Measurements from ENCODE around the gene RBM33.

Gene RBM33

DNA sequence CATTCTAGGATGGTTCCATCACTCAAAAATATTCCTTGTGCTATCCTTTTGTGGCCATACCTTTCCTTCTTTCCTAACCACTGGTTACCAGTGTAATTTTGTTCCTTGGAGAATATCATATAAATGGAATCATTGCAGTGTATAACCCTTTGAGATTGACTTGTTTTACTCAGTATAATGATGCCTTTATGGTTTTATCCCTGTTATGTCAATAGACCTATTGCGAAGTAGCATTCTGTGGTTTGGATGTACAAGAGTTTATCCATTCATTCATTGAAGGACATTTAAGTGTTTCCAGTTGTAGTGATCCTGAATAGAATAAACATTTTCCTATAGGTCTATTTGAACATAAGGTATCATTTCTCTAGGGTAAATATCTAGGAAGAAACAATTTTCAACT lies 54.2 kb downstream of the RBM33 start:
- Histone ChIP-seq H2AFZ (ENCODE audit: low read depth) (no peak overlapping the region), H3K27ac (no peak overlapping the region), H4K20me1 (ENCODE audit: insufficient read depth) (peaks cover 29% of the 10 kb centered on the region; the same call in 1 of the 2 replicates), H3K4me2 (no peak overlapping the region), H3K79me2 (ENCODE audit: insufficient read depth, low read depth) (peaks cover 68% of the 10 kb centered on the region), H3K4me3 (IDR thresholded peaks at IDR 0.05; ENCODE audit: insufficient read depth, low read depth, low read length) (no peak overlapping the region), H3K36me3 (ENCODE audit: insufficient read depth) (peaks cover 13% of the 10 kb centered on the region; the same call in 1 of the 2 replicates), H3K4me1 (ENCODE audit: low read depth, poor library complexity, severe bottlenecking) (peaks cover 3% of the 10 kb centered on the region), H3K9ac (no peak overlapping the region), H3K27me3 (ENCODE audit: insufficient read depth, low read depth) (no peaks in the 10 kb centered on the region)
- TF ChIP-seq, protein P1, sequence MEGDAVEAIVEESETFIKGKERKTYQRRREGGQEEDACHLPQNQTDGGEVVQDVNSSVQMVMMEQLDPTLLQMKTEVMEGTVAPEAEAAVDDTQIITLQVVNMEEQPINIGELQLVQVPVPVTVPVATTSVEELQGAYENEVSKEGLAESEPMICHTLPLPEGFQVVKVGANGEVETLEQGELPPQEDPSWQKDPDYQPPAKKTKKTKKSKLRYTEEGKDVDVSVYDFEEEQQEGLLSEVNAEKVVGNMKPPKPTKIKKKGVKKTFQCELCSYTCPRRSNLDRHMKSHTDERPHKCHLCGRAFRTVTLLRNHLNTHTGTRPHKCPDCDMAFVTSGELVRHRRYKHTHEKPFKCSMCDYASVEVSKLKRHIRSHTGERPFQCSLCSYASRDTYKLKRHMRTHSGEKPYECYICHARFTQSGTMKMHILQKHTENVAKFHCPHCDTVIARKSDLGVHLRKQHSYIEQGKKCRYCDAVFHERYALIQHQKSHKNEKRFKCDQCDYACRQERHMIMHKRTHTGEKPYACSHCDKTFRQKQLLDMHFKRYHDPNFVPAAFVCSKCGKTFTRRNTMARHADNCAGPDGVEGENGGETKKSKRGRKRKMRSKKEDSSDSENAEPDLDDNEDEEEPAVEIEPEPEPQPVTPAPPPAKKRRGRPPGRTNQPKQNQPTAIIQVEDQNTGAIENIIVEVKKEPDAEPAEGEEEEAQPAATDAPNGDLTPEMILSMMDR (conservative IDR thresholded peaks at IDR 0.05; ENCODE audit: low read depth, low read length), result no peak

DNA sequence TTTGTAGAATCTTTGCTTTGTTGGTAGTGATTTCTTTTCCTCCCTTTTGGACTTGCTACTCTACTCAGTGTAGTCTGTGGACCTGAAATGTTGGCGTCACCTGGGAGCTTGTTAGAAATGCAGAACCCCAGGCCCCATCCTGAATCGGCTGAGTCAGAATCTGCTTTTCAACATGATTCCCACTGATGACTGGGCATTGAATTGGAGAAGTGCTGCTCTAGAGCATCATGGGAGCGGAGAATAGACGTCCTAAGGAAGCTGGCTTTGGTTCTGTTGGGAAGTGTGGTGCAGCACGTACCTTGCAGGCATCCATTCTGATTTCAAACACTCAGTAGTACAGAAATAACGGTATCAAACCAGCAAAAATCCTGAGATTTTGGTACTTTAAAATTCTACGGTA lies 54.7 kb downstream of the RBM33 start:
- TF ChIP-seq, protein P1 (conservative IDR thresholded peaks at IDR 0.05; ENCODE audit: low read depth, low read length), result no peak

DNA sequence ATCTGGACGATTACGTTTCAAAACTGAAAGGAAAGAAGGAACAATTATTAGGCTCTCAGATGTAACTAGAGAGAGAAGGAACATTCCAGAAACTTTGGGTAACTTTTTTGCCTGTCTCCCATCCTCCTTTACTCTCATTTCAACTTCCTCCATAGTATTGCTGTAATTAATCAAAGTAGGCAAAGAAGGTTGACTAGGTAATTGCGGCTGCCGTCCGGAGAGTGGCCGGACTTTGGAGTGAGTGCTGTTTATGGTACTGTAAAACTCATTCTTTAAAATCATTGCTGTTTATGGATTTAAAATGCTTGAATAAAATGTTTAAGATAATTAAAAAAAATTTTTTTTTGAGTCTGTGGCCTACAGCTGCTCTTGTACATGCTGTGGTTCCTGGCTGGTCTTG lies 56.4 kb downstream of the RBM33 start:
- Histone ChIP-seq H3K4me3 (IDR thresholded peaks at IDR 0.05; ENCODE audit: insufficient read depth, low read depth, low read length) (no peak overlapping the region), H2AFZ (ENCODE audit: low read depth) (no peak overlapping the region), H3K79me2 (ENCODE audit: insufficient read depth, low read depth) (peaks cover 46% of the 10 kb centered on the region), H3K27ac (no peak overlapping the region), H3K36me3 (ENCODE audit: insufficient read depth) (peaks cover 13% of the 10 kb centered on the region; the same call in 1 of the 2 replicates), H3K4me2 (no peak overlapping the region), H3K9ac (no peak overlapping the region), H4K20me1 (ENCODE audit: insufficient read depth) (peaks cover 22% of the 10 kb centered on the region; the same call in 1 of the 2 replicates), H3K27me3 (ENCODE audit: insufficient read depth, low read depth) (no peaks in the 10 kb centered on the region), H3K4me1 (ENCODE audit: low read depth, poor library complexity, severe bottlenecking) (peaks cover 3% of the 10 kb centered on the region)
- TF ChIP-seq, protein P1 (conservative IDR thresholded peaks at IDR 0.05; ENCODE audit: low read depth, low read length), result no peak

More for the DNA sequence above, 54.7 kb downstream of the RBM33 start:
- H2AFZ ChIP-seq (ENCODE audit: low read depth), result no peak overlapping the region
- peaks cover 3% of the 10 kb centered on the region for H3K4me1 ChIP-seq (ENCODE audit: low read depth, poor library complexity, severe bottlenecking)
- peaks cover 62% of the 10 kb centered on the region for H3K79me2 ChIP-seq (ENCODE audit: insufficient read depth, low read depth)
- H3K27ac ChIP-seq, result no peak overlapping the region
- no peak overlapping the region for H3K9ac ChIP-seq
- H3K36me3 ChIP-seq (ENCODE audit: insufficient read depth), result peaks cover 13% of the 10 kb centered on the region; the same call in 1 of the 2 replicates
- H3K4me3 ChIP-seq (IDR thresholded peaks at IDR 0.05; ENCODE audit: insufficient read depth, low read depth, low read length), result no peak overlapping the region
- no peaks in the 10 kb centered on the region for H3K27me3 ChIP-seq (ENCODE audit: insufficient read depth, low read depth)
- H4K20me1 ChIP-seq (ENCODE audit: insufficient read depth), result peaks cover 24% of the 10 kb centered on the region; the same call in 1 of the 2 replicates
- H3K4me2 ChIP-seq, result no peak overlapping the region

DNA sequence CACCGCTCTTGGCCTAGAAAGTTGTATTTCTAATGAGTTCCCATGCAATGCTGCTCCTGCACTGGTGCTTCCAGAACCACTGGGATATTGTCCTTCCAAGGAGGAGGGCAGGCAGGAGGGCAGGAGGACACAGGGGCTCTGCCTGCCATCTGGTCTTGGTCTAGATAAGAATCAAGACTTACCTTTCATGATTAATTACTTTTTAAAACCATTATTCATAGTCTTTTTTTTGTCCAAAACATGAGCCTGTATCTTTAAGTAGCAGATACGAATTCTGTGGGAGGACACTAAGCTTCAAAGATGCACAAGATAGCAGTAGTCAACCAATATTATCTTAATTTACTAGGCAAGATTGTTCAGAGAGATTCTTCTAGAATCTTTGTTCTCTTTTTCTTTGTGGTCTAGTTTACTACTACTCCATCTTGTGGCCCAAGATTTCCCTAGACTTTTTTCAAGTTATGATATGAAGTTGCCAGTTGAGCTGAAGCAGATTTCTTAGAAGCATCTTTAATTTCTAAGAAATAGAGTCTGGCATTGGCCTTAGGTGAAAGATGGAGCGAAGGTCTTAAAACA lies 57.6 kb downstream of the RBM33 start:
- no peak overlapping the region for H2AFZ ChIP-seq (ENCODE audit: low read depth)
- peaks cover 12% of the 10 kb centered on the region; the same call in 1 of the 2 replicates for H4K20me1 ChIP-seq (ENCODE audit: insufficient read depth)
- peaks cover 3% of the 10 kb centered on the region for H3K4me1 ChIP-seq (ENCODE audit: low read depth, poor library complexity, severe bottlenecking)
- no peaks in the 10 kb centered on the region for H3K27me3 ChIP-seq (ENCODE audit: insufficient read depth, low read depth)
- H3K79me2 ChIP-seq (ENCODE audit: insufficient read depth, low read depth), result peaks cover 34% of the 10 kb centered on the region; the same call in 1 of the 2 replicates
- TF ChIP-seq, protein P1 (conservative IDR thresholded peaks at IDR 0.05; ENCODE audit: low read depth, low read length), result no peak
- no peak overlapping the region for H3K27ac ChIP-seq
- peaks cover 13% of the 10 kb centered on the region; the same call in 1 of the 2 replicates for H3K36me3 ChIP-seq (ENCODE audit: insufficient read depth)
- H3K4me2 ChIP-seq, result no peak overlapping the region
- H3K9ac ChIP-seq, result no peak overlapping the region
- H3K4me3 ChIP-seq (IDR thresholded peaks at IDR 0.05; ENCODE audit: insufficient read depth, low read depth, low read length), result no peak overlapping the region

All from KMS-11 (cell line).